Renal cortical epithelial cell (primary cell): ENCODE data around the gene DUXB. TPM values are rescaled to one million over a fixed set of nuclear protein-coding genes. Genes with fewer than 3 reads are reported as not detected.
A peak's percentile ranks its signal among the peaks of the same experiment; 100 is the strongest.

Source experiments
- DNase-seq: peaks from one replicate; pipeline ENCODE4 v3.0.0-alpha.2; 2011; ENCODE audit warnings: low read depth
- total RNA-seq: library from RNA; depleted of rRNA; stranded (reverse); fragments of >200 nt; gene quantifications from 2 replicates; pipeline ENCODE4 v1.2.3, GENCODE V29; 2014

Gene DUXB
- not detected in 2 replicates for total RNA-seq

- DNase-seq, result no peak
Observed at GRCh38 chr16:75701361-75701760, at the start of gene DUXB. DUXB (minus strand) TSS chr16:75701461; CDS start chr16:75701418, 43 bp downstream.

GRCh38 chr16:75750528-75750927 lies 49.3 kb upstream of the DUXB start:
- DNase-seq, result peak; percentile 38

GRCh38 chr16:75746359-75746758 lies 45.1 kb upstream of the DUXB start:
- DNase-seq, result no peak

GRCh38 chr16:75745823-75746222 lies 44.6 kb upstream of the DUXB start:
- no peak for DNase-seq

- no peak for DNase-seq
Observed at GRCh38 chr16:75745242-75745641, 44.0 kb upstream of the DUXB start.

- DNase-seq, result no peak
Observed at GRCh38 chr16:75742424-75743047, 41.3 kb upstream of the DUXB start.

GRCh38 chr16:75733305-75734211 lies 32.3 kb upstream of the DUXB start:
- DNase-seq, result peak; percentile 12

GRCh38 chr16:75732871-75733270 lies 31.6 kb upstream of the DUXB start:
- no peak for DNase-seq

- DNase-seq, result no peak
Observed at GRCh38 chr16:75727221-75727620, 26.0 kb upstream of the DUXB start.

- DNase-seq, result no peak
Observed at GRCh38 chr16:75726390-75726789, 25.1 kb upstream of the DUXB start, which contains the start of gene CPHXL. CPHXL (minus strand) TSS chr16:75726490; CDS start chr16:75726442, 48 bp downstream.

GRCh38 chr16:75718452-75718851 lies 17.2 kb upstream of the DUXB start:
- DNase-seq, result no peak

- DNase-seq, result no peak
Observed at GRCh38 chr16:75714661-75715060, 13.4 kb upstream of the DUXB start.

- DNase-seq, result no peak
Observed at GRCh38 chr16:75710344-75710743, 9.1 kb upstream of the DUXB start.

GRCh38 chr16:75703306-75703705 lies 2.0 kb upstream of the DUXB start:
- no peak for DNase-seq

- no peak for DNase-seq
Observed at GRCh38 chr16:75702242-75702641, 981 bp upstream of the DUXB start.

GRCh38 chr16:75697571-75697970 lies 3.7 kb downstream of the DUXB start:
- DNase-seq, result no peak

- DNase-seq, result no peak
Observed at GRCh38 chr16:75695708-75696107, 5.6 kb downstream of the DUXB start.

- DNase-seq, result no peak
Observed at GRCh38 chr16:75687361-75687760, 13.9 kb downstream of the DUXB start.

GRCh38 chr16:75682308-75682707 lies 19.0 kb downstream of the DUXB start:
- no peak for DNase-seq

GRCh38 chr16:75679366-75679765 lies 21.9 kb downstream of the DUXB start:
- DNase-seq, result no peak

GRCh38 chr16:75676909-75677308 lies 24.4 kb downstream of the DUXB start, which contains the start of gene CPHXL2:
CPHXL2 (minus strand) TSS chr16:75677009; CDS start chr16:75676999, 10 bp downstream.
- DNase-seq, result no peak

- no peak for DNase-seq
Observed at GRCh38 chr16:75667503-75667902, 33.8 kb downstream of the DUXB start.

GRCh38 chr16:75660726-75661302 lies 40.4 kb downstream of the DUXB start:
- DNase-seq, result no peak
